Measurements from ENCODE around the gene SAMD10.

- TF ChIP-seq CTCF (IDR thresholded peaks at IDR 0.05) (peak; percentile 73 to 91 (median 82)), POLR2AphosphoS5 (IDR thresholded peaks at IDR 0.05) (peak; percentile 83 to 95 (median 94))
These were observed 1.6 kb upstream of the SAMD10 start, which contains the start of gene PRPF6 for GRCh38 chr20:63980806-63981728.

All from transverse colon (tissue), 4 donors.